ENCODE results near the gene ZCWPW2.

ZCWPW2 gene

DNA sequence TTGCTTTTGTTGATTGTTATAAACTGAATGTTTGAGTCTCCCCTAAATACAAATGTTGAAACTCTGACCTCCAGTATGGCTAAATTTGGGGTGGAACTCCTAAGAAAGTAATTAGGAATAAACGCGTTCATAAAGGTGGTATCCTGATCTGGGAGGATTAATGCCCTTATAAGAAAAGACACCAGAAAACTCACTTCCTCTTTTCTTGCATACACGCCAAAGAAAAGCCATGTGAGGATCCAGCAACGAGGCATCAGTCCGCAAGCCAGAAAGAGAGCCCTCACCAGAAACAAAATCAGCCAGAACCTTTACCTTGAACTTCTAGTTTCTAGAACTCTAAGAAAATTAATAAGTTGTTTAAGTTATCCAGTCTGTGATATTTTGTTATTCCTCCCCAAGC lies 37.5 kb downstream of the ZCWPW2 start:
- no peak for FAIRE-seq

DNA sequence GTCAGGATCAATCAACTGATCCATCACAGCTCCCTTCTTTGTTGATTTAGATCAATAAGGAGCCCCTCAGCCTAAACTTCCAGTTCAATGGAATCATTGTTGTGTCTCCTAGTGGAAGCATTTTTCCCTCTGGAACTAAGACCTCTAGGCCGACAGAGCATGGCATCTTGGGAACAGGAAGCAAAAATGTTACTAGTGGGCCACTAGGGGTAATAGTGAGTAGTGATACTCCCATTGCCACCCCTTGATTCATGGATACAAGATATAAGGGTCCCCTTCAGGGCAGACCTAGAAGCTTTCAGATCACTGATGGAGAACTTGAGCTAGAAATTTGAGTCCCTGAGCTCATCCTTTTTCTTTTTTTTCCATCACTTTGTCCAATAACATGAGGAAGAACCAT lies 40.5 kb downstream of the ZCWPW2 start:
- no peak for FAIRE-seq

DNA sequence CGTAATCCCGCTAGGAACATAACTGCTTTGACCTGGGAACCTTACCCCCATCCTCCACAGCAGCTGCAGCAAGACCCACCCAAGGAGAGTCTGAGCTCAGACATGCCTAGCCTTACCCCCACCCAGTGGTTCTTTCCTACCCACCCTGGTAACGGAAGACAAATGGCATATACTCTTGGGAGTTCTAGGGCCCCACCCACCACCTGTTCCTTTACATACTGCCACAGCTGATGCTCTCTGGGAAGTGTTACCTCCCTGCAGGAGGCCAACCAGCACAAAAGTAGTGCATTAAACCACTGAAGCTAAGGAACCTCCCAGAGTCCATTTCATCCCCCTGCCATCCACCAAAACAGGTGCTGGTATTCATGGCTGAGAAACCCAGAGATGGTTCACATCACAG lies 50.7 kb downstream of the ZCWPW2 start:
- FAIRE-seq: no peak

DNA sequence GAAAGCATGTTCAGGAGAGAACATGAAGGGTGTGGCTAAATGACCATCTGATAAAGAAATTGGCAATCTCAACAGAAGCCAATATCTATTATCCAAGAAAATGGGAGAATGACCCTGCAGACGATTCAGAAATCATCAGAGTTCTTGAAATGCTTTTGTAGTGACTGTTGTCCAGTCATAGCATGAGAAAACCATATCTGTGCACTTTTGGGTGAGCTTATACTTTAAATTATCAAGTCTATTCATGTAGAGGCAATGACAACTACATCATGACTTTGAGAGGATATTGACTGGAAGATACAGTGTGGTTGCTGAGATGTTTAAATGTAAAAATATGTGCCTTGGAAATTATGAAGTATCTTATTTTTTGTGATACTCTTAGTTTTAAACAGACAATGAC lies 57.7 kb downstream of the ZCWPW2 start:
- FAIRE-seq: no peak

DNA sequence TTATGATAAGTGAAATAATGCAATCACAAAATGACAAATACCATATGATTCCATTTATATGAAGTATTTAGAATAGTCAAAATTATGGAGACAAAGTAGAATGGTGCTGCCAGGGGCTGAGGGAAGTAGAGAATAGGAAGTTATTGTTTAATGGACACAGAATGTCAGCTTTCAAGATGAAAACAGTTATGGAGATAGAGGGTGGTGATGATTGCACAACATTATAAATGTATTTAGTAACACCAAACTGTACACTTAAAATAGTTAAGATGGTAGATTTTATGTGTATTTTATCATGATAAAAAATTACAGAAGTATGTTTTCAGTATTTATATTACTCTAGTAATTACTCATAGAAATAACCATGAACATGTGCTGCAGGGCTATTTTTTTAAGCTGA lies 100.9 kb downstream of the ZCWPW2 start:
- peak; percentile 12 for FAIRE-seq

DNA sequence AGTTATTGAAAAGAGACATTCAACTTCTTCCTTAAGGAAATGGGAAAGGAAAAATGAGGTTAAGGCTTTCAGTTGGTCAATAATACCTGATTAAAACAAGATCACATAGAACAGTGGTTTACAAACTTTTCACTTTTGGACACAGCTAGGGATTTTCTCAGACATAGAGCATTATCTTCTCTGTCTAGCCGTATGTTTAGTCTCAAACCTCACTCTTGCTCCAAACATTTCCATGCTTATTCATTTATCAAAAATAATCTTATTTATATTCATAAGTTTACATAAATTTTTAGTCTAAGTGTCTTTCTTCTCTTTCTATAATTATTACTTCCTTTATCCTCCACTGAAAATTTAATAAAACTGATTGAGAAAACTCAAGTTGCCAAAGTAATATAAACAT lies 114.3 kb downstream of the ZCWPW2 start:
- FAIRE-seq: no peak

DNA sequence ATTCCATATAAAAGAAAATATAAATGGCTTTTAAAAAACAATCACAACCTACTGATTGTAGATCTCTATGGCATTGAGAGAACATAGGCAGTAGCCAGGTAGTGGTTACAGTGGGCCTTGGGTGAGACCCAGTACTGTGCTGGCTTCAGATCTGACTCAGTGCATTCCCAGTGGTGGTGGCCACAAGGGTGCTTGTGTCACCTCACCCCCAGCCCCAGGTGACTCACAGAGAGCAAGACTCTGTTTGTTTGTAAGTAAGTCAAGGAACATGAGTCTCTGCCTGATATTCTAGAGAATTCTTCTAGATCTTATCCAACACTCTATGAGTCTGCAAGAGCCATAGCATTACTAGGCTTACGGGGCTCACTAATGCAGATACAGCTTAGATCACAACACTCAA lies 118.9 kb downstream of the ZCWPW2 start:
- FAIRE-seq: no peak

DNA sequence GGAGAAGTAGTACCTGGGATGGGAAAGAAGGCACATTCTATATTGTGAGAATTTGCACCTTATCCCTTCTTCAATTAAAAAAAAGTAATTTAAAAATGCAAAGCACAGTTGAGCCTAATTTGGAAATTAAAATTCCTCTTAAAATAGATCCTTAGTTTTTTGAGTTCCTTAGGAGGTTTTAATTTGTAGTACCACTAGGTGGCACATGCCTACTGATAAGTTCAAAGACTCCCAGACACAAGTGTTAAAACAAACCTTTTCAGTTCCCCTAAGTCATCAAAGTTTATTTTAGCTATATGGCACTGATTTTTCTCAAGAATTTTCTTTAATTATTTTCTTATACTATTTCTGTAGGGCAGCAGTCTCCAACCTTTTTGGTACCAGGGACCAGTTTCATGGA lies 127.7 kb downstream of the ZCWPW2 start:
- peak; percentile 84 for FAIRE-seq

DNA sequence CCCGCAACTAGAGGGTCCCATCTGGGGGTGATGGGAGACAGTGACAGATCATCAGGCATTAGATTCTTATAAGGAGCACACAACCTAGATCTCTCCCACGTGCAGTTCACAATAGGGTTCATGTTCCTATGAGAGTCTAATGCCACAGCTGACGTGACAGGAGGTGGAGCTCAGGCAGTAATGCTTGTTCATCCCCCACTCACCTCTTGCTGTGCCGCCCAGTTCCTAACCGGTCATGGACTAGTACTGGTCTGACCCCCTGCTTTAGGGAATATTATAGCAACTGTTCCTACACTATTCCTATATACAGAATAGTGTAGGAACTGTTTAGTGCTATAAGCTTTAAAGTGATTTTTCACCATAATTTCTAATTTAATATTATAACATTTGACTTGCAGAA lies 128.2 kb downstream of the ZCWPW2 start:
- FAIRE-seq: no peak

DNA sequence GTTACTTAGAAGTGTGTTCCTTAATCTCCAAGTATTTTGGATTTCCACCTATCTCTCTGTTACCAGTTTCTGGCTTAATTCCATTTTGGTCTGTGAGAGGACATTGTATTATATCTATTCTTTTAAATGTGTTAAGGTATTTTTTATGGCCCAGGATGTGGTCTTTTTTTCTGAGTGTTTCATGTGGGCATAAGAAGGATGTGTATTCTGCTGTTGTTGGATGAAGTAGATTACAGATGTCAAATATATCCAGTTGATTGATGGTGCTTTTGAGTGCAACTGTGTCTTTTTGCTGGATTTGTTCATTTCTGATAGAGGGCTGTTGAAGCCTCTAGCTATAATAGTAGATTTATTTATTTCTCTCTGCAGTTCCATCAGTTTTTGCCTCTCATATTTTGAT lies 136.6 kb downstream of the ZCWPW2 start:
- FAIRE-seq: no peak

DNA sequence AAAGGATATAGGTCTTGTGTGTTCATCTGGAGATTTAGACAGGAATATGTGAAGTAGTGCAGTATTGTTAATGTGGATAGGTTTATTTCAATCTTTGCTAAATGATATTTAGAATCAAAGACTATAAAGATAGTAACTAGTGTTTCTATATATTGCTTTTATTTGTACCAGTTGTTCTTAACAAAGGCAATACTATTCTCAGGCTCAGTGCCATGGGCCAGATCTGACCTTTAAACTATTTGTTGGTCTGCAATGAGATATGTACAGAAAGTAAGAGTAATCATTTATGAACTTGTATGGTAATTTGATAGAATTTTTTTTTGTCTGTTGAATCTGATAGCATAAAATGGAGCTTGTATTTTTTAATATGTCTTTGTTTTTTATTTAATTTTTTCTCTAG lies 146.8 kb downstream of the ZCWPW2 start:
- FAIRE-seq: no peak

DNA sequence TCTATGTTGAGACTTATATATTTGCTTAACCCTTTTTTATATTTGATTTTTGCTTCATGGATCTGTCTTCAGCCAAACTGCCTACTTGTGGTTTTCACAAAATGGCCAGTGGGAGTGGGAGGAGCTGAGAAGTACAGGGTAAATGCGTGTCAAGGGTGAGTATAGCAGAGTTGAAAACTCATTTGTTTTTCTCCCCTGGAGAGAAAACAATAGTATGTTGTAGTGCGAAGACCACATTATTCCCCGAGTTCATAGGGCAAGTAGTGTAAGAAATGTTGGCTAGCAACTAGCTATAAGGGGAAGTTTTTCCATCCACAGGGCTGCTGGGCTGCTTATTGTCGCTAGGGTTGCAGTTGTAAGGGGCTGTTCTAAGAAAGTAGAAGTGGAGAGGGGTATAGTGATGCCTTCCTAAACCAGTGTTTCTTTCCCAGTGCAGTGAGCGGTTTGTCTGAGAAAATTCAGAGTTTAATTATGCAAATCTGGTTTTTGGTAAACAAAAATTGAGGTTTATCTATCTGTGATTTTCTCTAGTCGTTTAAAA lies 153.9 kb downstream of the ZCWPW2 start:
- no peak for FAIRE-seq

DNA sequence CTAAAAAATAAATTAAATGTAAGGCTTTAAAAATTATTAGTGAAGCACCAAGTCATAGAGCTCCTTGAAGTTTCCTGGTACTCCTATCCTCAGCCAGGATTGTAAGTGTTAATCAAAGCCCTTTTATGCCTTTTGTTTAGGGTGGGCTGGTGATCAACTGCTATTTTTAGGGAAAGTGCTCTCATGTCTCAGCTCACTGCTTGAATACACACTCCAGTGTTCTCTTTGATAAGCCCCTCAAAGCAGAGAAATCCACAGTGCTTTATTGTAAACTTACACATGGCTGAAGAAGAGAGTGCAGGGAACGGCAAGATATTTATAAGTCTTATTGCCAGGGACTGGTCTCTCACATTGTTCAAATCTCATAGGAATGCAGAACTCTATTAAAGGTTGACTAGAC lies 156.5 kb downstream of the ZCWPW2 start:
- no peak for FAIRE-seq

DNA sequence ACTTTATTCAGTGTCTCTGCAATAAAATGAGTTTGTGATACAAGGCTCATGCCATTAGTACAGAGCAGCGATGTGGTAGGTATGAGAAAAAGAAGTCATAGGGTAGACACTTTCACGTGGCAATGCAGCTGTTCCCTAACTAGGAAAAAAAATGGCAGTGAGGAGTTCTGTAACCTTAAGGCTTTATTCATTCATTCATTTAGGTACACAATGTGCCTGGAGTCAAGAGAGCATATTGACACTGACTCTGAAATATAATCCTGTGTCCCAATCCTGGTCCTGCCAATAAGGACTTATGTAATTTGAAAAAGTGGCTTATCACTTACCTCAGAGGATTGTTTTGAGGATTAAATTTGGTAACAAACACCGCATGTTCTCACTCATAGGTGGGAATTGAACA lies 173.1 kb downstream of the ZCWPW2 start:
- FAIRE-seq: no peak

DNA sequence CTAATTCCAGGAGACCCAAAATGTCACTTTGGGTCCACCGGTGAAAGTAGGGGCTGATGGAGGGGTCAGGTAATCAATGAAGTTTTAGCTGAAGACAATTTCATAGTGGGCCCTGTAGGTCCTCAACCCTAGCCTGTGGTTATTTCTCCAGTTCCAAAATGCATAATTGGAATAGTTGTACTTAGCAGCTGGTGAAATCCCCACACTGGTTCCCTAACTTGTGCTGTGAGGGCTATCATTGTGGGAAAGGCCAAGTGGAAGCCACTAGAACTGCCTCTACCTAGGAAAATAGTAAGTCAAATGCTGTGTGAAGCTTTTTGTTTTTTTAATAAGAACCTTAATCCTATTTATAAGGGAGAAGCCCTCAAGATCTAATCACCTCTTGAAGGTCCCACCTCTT lies 193.8 kb downstream of the ZCWPW2 start:
- FAIRE-seq: no peak

DNA sequence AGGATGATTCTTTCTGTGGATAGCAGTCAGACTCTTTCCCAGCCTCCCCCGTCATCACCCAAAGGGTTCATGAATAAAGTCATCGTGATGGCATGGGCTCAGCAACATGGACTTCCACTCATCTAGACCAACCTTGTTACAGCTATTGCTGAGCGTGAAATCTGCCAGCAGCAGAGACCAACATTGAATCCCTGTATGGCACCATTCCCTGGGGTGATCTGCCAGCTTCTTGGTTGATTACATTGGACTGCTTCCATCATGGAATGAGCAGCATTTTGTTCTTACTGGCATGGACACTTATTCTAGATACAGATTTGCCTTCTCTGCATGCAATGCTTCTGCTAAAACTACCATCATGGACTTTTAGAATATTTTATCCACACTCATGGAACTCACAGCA lies 195.7 kb downstream of the ZCWPW2 start:
- no peak for FAIRE-seq

DNA sequence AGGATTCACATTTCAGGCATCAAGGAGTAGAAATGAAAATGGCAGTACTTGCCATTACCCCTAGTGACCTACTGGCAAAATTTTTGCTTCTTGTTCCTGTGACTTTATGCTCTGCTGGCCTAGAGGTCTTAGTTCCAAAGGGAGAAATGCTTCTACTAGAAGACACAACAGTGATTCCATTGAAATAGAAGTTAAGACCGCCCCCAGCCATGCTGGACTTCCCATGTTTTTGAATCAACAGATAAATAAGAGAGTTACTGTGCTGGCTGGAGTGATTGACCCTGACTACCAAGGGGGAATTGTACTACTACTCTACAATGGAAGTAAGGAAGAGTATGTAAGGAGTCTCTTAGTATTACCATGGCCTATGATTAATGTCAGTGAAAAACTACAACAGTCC lies 196.3 kb downstream of the ZCWPW2 start:
- FAIRE-seq: no peak

DNA sequence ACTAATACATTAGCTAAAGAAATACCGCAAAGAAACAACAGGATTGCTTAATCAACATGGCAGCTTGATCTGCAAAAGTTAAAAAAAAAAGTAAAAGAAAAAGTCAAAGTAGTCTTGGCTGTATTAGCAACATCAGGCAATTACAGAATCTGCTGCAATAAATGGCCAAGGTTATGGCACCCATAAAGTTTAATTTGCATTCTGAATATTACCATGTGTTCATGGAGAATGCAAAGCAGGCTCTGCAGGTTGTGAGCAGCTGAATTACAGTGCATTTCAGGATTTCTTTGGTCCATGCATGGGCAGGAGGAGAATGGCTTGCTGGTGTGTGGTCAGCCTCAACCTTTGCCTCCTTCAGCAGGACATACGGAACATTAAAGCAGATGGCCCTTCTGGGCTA lies 199.2 kb downstream of the ZCWPW2 start:
- FAIRE-seq: peak; percentile 95

DNA sequence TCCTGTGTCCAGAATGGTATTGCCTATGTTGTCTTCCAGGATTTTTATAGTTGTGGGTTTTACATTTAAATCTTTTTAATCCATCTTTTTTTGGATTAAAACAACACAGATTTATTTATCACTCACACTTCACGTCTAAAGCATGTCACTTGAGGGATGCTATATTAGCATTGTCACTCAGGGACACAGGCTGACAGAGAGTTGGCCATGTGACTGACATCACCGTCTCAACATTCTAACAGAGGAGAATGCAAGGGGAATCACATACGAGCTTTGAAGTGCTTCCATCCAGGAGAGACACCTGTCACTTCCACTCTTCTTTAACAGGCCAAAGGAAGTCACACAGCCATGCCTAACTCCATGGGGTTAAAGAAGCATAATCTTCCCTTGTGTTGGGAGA lies 204.7 kb downstream of the ZCWPW2 start:
- FAIRE-seq: no peak

DNA sequence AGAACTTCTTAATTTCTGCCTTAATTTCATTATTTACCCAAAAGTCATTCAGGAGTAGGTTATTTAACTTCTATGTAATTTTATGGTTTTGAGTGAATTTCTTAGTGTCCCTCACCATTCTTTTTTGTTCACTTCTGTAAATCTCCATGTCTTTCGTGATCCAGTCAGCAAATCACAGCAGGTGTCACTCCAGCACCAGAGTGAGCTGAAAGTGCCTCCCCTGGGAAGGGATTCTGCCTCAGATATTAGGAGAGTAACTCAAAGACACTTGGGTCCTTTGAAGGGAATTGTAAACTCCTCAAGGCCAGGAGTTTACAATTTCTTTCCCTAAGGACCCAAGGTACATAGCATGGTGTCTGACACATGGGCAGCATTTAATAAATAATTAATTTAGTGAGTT lies 207.7 kb downstream of the ZCWPW2 start:
- no peak for FAIRE-seq

DNA sequence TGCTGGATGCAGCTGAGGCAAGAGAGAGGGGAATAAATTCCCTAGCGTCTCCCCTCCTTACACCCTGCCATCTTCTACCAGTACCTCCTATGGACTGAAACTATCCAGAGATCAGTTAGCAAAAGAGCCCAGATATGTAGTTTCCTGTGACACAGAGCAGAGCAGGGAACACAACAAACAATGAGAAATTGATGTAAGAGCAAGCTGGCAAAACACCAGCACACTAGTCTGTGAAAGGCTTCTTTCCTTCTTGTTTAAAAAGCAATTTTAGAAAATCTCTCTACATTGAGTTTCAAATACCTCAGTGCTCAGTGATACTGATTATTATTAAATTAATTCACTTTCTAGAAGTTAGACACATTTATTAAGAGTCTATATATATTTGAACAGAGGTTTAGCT lies 215.7 kb downstream of the ZCWPW2 start:
- FAIRE-seq: no peak

DNA sequence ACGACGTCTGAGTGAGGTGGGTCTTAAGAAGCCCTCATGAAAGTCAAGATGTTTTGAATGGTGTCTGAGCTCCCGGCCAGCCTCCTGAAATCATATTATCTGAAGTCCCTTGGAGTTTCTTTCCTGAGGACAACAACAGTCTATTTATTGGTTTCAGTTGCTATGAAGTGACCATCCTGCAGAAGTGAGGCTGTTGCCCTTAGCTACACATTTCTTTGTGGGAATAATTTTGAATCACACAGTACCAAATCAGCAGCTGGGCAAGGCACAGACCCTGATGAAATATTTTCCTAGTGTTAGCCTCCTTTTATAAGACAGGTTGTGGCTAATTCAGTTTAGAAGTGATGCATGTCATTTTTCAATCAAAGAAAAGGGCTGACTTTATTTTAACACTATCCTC lies 220.8 kb downstream of the ZCWPW2 start:
- FAIRE-seq: no peak

DNA sequence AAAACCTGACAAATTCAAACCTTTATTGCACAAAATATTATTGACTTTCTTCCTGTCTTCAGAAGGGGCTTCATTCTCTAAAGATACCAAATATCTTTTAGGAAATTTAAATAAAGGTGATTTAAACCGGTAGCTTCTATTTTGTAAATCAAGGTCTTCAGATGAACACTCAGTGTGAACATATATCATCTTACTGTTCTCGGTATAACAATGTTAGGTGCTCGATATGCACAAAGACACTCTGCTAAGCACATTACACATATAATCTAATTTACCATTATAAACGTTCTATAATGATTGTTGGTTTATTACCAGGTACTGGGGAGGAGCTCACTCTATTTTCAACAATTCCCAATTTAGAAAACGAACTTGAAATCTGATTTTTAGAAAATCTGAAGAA lies 225.5 kb downstream of the ZCWPW2 start:
- FAIRE-seq: no peak

DNA sequence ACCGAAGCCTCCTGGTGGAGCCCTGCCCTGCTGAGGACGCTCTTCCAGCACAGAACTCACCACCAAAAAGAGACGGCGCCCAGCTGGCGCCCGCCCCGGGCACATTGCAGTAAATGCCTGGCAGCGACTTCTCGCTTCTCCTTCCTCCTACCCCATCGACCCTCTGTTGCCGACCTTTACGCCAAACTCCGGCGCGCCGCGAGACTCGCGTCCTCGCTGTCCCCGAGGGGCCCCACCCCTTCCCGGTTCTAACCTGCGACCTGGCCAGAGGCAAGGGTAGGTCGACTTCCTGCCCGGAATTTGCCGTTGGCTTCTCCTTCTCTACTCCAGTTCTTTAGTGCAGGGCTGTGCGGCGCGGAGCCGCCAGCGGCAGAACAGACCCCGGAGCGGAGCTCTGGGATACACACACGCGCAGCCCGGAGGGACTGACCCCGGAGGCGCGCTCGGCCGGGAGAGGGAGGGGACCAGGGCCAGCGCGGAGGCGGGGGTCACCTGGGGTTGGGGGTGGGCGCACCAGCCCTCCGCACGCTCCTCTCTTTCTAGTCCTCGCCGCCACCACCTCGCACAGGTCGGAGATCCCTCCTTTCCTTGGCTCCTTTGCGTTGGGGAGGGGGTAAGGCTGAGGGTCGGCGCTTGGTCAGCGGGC lies 226.7 kb downstream of the ZCWPW2 start:
- no peak for FAIRE-seq
